Stimulated activated CD8-positive, alpha-beta memory T cell treated with anti-CD3 and anti-CD28 coated beads, Interleukin-15, amount 100 ng/mL, for 48 hours (primary cell): ENCODE results near the gene CDH9.

Source experiments
- DNase-seq, 2 donors: peaks; one replicate each; pipeline ENCODE4 v3.0.0-alpha.2; 2020; ENCODE audit warnings: low read depth in 2 of 2

CDH9 gene

GRCh38 chr5:27038476-27038875, at the start of gene CDH9:
CDH9 (minus strand) TSS chr5:27038586; CDS start chr5:26988333, 50,253 bp downstream.
- no peak for DNase-seq

GRCh38 chr5:27087747-27088146, 49.4 kb upstream of the CDH9 start:
- DNase-seq, result no peak

GRCh38 chr5:27083449-27084415, 45.3 kb upstream of the CDH9 start:
- DNase-seq, result no peak

GRCh38 chr5:27080147-27080546, 41.8 kb upstream of the CDH9 start:
- DNase-seq, result no peak

GRCh38 chr5:27062451-27062850, 24.1 kb upstream of the CDH9 start:
- no peak for DNase-seq

GRCh38 chr5:27048510-27048909, 10.1 kb upstream of the CDH9 start:
- no peak for DNase-seq

GRCh38 chr5:27041372-27041771, 3.0 kb upstream of the CDH9 start:
- no peak for DNase-seq

GRCh38 chr5:27034565-27034964, 3.8 kb downstream of the CDH9 start:
- no peak for DNase-seq

GRCh38 chr5:27026801-27027200, 11.6 kb downstream of the CDH9 start:
- no peak for DNase-seq

- DNase-seq, result no peak
Observed at GRCh38 chr5:27026063-27026462, 12.3 kb downstream of the CDH9 start.

- DNase-seq, result no peak
Observed at GRCh38 chr5:27021471-27021870, 16.9 kb downstream of the CDH9 start.

GRCh38 chr5:27020973-27021372, 17.4 kb downstream of the CDH9 start:
- no peak for DNase-seq

GRCh38 chr5:27015758-27016157, 22.6 kb downstream of the CDH9 start:
- DNase-seq, result no peak

- DNase-seq, result no peak
Observed at GRCh38 chr5:27011274-27011673, 27.1 kb downstream of the CDH9 start.

- no peak for DNase-seq
Observed at GRCh38 chr5:27010646-27011045, 27.7 kb downstream of the CDH9 start.

GRCh38 chr5:27009540-27009915, 28.9 kb downstream of the CDH9 start:
- no peak for DNase-seq

- DNase-seq, result no peak
Observed at GRCh38 chr5:27008604-27009539, 29.5 kb downstream of the CDH9 start.

- no peak for DNase-seq
Observed at GRCh38 chr5:27007121-27007520, 31.3 kb downstream of the CDH9 start.

- DNase-seq, result no peak
Observed at GRCh38 chr5:26986985-26987384, 51.4 kb downstream of the CDH9 start.

GRCh38 chr5:26981750-26982149, 56.6 kb downstream of the CDH9 start:
- DNase-seq, result no peak

GRCh38 chr5:26959290-26959689, 79.1 kb downstream of the CDH9 start:
- DNase-seq, result no peak

GRCh38 chr5:26955161-26955560, 83.2 kb downstream of the CDH9 start:
- DNase-seq, result no peak

GRCh38 chr5:26948921-26949320, 89.5 kb downstream of the CDH9 start:
- no peak for DNase-seq
